AG09309 (cell line): Measurements from ENCODE around the gene NFRKB.

Experiments used
- DNase-seq: peaks from one replicate; pipeline ENCODE4 v3.0.0-alpha.2; 2010; ENCODE audit warnings: low read depth
- H3K4me3 ChIP-seq: 2 replicates; pipeline ENCODE4 v1.5.1; 2011; ENCODE audit warnings: mild to moderate bottlenecking, low read depth, low read length, moderate library complexity; ENCODE audit not compliant: control insufficient read depth
- TF ChIP-seq, protein P1 (sequence below): IDR thresholded peaks from 2 replicates; pipeline ENCODE4 v1.5.1; 2011; ENCODE audit warnings: mild to moderate bottlenecking, low read depth, low read length, inconsistent platforms; ENCODE audit not compliant: insufficient read depth, control insufficient read depth; ENCODE audit errors: missing control alignments

NFRKB gene

DNA sequence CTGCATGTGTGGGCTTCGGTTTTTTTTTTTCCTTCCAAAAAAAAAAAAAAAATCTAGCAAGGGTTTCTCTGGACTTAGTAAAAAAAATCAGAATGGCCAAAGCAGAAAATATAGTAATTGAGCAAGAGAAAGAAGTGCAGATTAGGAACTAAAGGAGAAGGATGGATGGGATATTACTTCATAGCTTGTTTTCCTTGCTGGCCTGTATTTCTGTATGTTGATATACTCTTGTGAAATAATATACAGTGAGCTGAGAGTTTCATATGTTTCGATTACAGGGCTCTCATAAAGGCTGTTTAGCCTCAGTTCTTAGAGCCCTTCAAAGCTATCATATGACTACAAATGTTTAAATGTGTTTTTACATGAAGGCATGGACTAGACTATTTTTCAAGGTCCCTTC lies 34.3 kb upstream of the NFRKB start:
- no peak overlapping the region for H3K4me3 ChIP-seq
- TF ChIP-seq, protein P1, sequence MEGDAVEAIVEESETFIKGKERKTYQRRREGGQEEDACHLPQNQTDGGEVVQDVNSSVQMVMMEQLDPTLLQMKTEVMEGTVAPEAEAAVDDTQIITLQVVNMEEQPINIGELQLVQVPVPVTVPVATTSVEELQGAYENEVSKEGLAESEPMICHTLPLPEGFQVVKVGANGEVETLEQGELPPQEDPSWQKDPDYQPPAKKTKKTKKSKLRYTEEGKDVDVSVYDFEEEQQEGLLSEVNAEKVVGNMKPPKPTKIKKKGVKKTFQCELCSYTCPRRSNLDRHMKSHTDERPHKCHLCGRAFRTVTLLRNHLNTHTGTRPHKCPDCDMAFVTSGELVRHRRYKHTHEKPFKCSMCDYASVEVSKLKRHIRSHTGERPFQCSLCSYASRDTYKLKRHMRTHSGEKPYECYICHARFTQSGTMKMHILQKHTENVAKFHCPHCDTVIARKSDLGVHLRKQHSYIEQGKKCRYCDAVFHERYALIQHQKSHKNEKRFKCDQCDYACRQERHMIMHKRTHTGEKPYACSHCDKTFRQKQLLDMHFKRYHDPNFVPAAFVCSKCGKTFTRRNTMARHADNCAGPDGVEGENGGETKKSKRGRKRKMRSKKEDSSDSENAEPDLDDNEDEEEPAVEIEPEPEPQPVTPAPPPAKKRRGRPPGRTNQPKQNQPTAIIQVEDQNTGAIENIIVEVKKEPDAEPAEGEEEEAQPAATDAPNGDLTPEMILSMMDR = no peak
- DNase-seq = no peak

DNA sequence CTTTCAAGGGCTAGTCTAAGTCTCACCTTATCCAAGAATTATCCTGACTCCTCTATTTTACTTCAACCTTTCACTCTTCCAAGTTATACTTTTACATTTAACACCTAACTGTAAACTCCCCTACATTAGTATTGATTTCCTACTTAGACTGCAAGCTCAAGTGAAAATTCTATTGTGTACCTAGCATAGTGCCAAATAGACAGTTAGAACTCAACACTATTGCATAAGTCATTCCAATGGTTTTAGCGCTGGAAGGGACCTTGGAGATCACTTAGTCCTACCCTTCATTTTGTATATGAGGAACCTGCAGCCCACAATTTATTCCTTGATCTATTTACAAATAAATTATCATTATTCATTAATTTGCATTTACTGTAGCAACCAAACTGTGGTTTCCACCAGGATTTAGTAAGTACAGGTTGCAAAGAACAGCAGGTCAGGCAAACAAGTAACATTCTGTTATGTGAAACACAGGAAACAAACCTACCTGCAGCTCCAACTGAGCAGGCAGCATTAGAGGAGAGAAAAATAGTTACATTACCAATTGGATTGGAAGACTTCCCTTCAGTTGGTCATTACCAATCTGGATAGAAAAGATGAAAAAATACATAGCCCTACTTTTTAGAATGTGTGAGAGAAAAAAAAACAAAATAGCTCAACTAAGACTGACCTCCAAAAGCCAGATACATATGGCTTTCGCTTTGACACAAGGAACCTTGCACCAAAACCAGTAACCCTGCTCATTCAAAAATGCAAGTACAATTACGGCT lies 33.7 kb upstream of the NFRKB start:
- TF ChIP-seq, protein P1 = no peak
- H3K4me3 ChIP-seq = no peak overlapping the region
- no peak for DNase-seq

DNA sequence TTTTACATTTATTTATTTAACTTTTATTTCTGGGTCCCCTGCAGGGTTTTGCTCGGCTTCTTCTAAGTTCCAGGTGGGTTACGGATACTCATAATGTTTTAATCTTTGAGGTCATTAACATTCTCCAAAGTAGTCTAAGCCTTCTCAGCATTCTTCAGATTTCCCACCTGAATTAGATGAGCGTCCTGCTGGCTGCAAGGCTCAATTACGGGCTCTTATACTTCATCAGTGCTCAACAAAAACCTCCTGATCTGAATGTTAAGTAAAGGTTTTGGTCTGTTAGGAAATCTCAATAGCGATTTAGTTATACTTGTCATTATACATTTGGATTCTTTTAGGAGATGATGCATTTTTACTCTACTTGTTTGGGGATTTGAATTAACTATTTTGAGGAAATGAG lies 27.3 kb upstream of the NFRKB start:
- no peak overlapping the region for H3K4me3 ChIP-seq
- TF ChIP-seq, protein P1 = no peak
- DNase-seq = no peak

DNA sequence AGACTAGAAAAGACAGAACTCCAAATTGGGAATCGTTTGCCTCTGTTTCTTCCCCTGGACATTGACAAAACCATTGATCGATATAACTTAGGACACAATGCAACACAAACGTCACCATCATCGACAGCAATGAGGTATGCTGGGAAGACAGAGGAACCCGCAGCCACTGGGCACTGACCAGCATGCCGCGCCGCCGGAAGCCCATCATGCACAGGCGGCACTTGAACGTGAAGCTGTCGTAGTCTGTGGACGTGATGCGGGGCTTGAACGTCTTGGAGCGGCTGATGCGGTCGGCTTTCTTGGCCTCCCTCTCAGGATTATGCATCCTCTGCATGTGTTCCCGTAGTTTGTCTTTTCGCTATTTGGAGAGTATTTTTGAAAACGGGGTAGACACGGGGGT lies 23.0 kb upstream of the NFRKB start:
- TF ChIP-seq, protein P1 = no peak
- no peak for DNase-seq
- no peak overlapping the region for H3K4me3 ChIP-seq

DNA sequence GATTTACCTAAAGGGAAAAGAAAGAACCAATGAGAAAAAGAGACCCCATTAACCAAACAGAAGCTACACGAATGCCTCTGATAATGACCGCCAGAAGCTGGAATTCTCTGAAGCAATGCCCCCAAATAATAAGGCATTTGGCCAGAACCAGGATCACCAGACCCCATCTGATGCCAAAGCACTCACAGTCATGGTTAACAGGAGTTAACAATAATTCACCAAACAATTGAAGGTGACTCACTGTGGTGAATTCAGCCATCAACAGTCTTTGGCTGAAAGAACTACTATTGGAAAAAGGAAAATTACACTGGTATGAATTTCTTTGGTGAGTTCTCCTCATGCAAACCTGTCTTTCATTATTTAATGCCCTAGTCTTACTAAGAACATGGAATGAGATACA lies 21.9 kb upstream of the NFRKB start:
- no peak for DNase-seq

DNA sequence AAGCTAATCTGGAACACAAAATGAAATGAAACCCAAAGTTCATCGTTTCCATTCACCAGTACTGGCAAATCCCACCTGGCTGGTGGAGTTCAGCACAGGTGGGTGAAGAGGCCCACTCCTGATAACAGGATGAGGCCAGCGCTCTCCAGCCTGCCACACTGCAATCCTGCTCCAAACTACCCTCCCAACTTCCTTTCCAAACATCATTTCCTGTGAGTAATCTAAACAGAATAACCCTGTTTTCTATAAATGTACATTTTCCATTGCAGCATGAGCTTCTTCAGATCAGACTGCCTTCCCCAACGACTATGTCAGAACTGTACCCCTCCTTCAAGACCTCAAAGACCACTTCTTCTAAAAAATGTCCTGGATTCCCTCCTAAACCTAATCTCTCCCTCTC lies 15.9 kb upstream of the NFRKB start:
- no peak for DNase-seq
- TF ChIP-seq, protein P1 = no peak
- no peak overlapping the region for H3K4me3 ChIP-seq

More for the DNA sequence above, 21.9 kb upstream of the NFRKB start:
- TF ChIP-seq, protein P1 = no peak
- no peak overlapping the region for H3K4me3 ChIP-seq
